ENCODE measurements around the gene MRPL24.
A peak's percentile ranks its signal among the peaks of the same experiment; 100 is the strongest.

MRPL24 gene

GRCh38 chr1:156689953-156690674 lies 50.8 kb downstream of the MRPL24 start:
- no peak for DNase-seq

GRCh38 chr1:156689035-156689952 lies 51.6 kb downstream of the MRPL24 start:
- DNase-seq = peak; percentile 61
